ENCODE data around the gene OLFM2.
A peak's percentile ranks its signal among the peaks of the same experiment; 100 is the strongest.
"Not testable (repeated sequence)": the region's sequence is repeated elsewhere in the genome, so short reads cannot be mapped to it uniquely, and the experiment has no call there.

OLFM2 gene

GRCh38 chr19:9936326-9937000 is at the start of gene OLFM2:
Gene OLFM2, minus strand, starts transcription at chr19:9936515. Its CDS starts 149 bp downstream, at chr19:9936366.
- peak; percentile 66 for DNase-seq

DNA sequence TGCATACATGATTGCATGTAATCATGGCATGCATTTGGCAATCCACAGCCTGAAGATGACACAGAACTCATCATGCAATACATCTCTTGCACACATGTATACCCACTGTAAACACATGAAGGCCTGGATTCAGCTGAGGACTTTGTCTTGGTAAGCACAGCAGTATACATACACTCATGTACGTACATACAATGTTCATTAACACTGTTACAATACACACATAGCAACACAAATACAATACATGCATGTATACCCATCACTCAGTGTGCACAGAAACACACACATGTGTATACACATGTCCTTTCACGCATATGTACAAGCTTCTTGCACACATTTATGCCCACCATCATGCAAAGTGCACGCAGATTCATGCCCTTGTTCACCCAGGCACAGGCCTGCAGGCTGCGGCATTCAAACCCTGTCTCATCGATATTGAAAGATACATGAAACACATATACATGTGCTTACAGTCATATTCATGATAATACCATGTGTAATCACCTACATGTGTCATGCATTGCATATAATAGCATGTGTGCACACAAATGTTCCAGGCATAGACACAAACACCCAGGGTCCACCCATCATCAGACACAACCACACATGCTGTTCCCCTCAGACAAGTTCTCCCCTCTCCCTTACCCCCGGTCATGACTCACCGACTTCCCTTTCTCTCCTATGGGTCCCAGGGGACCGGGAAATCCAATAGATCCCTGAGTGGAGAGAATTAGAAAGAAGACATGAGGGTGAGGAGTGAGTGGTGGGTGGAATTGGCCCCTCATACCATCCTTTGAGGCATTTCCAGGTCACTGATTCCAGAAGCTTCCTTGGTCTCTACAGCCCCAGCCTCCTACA is 45.3 kb upstream of the OLFM2 start:
- DNase-seq: no peak

DNA sequence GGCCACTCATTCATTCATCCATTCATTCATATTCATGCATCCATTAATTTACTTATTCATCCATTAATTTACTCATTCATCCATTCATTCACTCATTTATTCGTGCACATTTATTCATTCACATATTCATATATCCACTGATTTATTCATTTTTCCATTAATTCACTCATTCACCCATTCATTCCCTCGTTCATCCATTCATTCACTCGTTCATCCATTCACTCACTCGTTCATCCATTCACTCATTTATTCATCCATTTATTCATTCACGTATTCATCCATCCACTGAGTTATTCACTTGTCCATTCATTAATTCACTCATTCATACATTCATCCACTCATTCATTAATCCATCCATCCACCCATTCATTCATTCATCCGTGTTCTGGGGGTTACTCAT is 35.8 kb upstream of the OLFM2 start:
- DNase-seq: no peak

DNA sequence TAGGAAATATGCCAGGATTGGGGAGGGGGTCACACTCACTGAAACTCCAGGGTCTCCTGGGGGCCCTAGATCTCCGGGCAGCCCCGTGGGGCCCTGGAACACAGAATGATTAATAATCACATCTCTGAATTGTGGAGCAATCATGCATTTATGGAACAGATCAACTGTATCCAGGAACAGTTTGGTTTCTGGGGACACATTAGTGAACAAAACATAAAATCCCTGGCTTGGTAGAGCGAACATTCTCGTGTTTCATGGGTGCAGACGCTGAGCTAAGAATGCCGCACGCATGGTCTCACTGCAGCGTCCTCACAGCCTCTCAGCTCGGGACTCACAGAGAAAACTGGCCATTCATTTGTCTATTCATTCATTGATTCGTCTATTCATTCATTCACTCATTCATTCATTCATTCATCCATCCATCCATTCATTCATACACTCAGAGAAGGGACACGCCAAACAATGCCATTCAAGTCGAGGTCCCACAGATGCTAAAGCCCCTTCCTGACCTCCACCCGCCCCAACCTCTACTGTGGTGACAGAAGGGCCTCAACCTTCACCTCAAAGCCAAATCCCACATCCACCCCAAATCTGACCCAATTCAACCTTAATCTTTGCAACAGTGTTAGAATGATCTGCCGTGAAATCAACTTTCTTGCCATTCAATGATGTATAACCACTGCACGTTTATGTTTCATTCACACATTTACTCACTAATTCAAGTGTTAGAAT is 35.0 kb upstream of the OLFM2 start:
- DNase-seq: no peak

DNA sequence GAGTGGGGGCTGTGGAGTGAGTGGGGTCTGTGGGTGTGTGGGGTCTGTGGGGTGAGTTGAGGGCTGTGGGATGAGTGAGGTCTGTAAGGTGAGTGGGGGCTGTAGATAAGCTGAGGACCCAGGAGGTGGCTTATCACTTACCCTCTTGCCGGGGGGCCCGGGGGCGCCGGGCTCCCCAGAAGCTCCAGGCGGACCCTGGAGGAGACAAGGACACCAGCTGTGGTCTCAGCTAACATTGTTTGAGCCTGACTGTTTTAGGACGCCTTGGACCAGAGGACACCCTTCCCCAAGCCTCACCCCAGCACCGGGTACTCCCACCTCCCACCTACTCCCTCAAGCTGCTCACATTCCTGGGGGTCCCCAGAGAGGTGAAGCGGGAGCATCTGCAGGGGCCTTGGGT is 34.2 kb upstream of the OLFM2 start:
- DNase-seq: no peak

DNA sequence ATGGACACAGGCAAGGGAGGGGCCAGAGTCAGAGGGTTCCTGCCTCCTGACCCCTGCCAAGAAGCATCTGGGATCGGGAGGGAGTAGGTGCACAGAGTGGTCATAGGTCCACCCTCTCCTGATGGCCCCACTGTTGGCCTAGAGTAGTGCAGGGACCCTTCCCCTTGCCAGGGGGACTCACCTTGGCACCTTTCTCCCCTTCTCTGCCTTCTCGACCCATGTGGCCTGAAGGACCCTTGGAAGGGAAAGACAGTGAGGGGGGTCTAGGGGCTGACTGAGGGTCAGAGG is 33.3 kb upstream of the OLFM2 start:
- DNase-seq: no peak

- no peak for DNase-seq
These were observed 32.7 kb upstream of the OLFM2 start for GRCh38 chr19:9968820-9969687.

DNA sequence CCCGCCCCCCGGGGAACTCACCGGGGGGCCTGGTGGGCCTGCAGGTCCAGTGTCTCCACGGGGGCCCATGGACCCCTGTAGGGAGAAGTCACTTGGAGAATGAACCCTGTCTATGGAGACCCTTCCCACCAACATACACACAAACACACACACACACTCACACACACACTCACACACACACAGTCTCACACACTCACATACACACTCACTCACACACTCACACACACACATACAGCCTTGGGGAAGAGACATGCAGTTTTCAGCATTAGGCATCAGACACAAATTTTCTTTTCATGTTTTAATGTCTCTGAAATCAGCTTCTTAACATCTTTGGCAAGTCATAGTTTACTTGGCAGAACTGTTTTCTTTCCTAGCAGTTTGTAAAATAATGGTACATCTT is 31.0 kb upstream of the OLFM2 start:
- no peak for DNase-seq

- DNase-seq: no peak
These were observed 30.1 kb upstream of the OLFM2 start for GRCh38 chr19:9966448-9966847.

GRCh38 chr19:9966024-9966423 is 29.7 kb upstream of the OLFM2 start:
- DNase-seq: no peak

DNA sequence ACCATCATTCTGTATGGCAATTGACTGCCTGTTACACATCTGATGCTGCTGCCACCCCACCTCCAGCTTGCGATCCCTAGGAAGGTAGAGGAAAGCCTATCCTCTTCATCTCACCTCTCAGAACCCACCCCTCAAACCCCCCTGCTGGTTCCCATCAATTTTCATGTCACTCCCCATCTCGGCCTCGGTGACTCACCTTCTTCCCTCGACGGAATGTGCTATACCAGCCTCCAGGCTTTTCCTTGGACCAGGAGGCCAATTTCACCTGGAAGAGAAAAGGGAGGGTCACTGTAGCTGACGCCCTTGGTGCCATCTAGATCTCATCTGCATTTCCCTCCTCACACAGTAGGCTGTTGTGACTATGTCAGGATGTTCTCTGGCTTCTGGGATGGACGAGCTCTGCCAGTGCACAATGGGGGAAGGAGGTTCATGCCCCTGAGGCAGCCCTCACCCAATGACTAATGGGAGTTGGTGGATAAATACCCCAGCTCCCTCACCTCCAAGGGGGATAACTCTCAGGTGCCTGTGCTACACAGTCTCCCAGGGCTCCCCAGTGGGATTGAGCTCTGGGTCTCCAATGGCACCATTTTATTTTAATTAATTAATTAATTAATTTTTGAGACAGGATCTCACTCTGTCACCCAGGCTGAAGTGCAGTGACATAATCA is 26.4 kb upstream of the OLFM2 start:
- no peak for DNase-seq

DNA sequence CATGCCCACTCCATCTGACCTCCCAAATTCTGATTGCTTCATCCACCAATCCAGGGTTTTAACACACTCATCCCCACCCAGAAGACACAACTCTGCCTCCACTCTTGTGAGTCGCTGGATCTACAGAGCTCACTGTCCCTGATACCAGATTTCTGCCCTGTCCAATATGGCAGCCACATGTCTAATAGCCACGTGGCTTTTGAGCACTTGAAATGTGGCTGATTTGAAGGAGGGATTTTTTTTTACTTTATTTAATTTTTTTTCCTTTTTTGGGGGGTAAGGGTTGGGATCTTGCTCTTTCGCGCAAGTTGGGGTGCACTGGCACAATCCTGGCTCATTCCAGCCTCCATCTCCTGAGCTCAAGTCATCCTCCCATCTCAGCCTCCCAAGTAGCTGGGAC is 24.8 kb upstream of the OLFM2 start:
- DNase-seq: no peak

GRCh38 chr19:9958379-9958821 is 22.1 kb upstream of the OLFM2 start:
- no peak for DNase-seq

GRCh38 chr19:9956956-9957355 is 20.6 kb upstream of the OLFM2 start:
- DNase-seq: no peak

- no peak for DNase-seq
These were observed 17.7 kb upstream of the OLFM2 start for GRCh38 chr19:9953802-9954542.

DNA sequence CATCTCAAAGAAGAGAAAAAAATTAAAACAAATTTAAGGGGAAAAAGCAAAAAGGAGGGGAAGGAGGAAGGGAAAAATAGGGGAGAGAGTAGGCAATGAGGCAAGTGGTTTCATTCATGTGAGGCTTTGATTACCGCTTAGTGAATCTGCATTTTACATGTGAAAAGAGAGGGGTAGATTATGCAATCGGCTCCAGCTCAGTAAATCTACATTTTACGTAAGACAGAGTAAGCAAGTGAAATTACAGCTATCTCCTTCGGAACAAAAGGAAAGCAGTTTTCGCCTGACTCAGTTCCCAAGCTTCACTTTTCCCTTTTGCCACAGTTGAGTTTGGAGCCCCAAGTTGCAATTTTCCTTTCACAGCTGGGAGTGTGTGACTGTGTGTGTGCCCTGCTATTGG is 16.0 kb upstream of the OLFM2 start:
- no peak for DNase-seq

DNA sequence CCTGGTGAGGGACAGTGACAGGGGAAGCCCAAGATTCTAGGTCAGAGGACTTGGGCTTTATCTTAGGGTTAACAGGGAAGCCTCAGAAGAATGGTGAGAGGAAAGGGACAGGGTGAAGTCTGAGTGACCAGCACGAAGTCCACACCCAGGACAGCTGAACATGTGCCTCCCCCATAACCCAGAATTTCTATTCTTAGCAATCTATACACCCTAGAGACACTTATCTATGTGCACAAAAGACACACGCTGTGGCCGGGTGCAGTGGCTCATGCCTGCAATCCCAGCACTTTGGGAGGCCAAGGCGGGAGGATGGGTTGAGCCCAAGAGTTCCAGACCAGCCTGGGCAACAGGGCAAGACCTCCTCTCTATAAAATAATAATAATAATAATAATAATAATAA is 11.1 kb upstream of the OLFM2 start:
- no peak for DNase-seq

GRCh38 chr19:9946528-9947125 is 10.3 kb upstream of the OLFM2 start:
- DNase-seq: not testable (repeated sequence)

DNA sequence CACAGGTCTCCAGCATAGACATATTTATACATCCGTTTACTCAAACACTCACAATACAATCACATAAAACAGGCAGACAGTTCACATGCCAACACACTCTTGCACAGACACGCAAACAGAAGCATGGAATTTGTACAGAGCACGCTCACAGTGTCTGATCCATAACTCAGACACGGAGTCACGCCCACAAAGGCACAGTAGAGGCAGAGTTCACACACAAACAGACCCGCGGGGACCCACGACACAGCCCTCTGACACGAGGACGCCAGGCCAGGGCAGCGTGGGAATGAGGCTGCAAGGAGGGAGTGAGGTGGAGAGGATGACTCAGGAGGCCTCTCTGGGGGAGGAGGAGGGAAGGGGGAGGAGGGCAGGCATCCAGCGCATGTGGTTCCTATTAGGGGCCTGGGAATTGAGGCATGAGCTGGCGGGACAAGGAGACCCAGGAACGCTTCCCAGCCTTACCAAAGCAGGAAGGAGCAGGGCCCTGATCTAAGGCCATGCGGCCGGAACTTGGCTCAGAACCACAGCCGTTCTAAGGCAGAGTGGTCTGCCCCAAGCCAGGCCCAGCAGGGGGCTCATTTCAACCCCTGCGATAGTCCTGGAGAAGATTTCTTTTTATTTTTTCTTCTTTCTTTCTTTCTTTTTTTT is 9.1 kb upstream of the OLFM2 start:
- peak; percentile 97 for DNase-seq

DNA sequence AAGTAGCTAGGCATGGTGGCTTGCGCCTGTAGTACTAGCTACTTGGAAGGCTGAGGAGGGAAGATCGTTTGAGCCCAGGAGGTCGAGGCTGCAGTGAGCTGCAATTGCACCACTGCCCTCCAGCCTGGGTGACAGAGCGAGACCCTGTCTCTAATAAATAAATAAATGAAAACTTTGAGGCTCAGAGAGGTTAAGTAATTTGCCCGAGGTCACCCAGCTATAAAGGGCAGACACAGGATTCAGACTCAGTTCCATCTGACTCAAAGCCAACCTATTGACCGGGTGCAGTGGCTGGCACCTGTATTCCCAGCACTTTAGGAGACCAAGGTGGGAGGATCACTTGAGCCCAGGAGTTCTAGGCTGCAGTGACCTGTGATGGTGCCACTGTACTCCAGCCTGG is 7.4 kb upstream of the OLFM2 start:
- no peak for DNase-seq

- no peak for DNase-seq
These were observed 5.4 kb upstream of the OLFM2 start for GRCh38 chr19:9941671-9942070.

All from right forelimb (tissue), 1 donor.